K562 (cell line): Measurements from ENCODE around the gene PGPEP1. TPM values are rescaled to one million over a fixed set of nuclear protein-coding genes. Genes with fewer than 3 reads are reported as not detected.
A peak's percentile ranks its signal among the peaks of the same experiment; 100 is the strongest.

Experiments
- CTCF ChIP-seq, 3 experiments: IDR thresholded peaks in 2 of 3; conservative IDR thresholded peaks in 1 of 3; 2 replicates each; pipeline ENCODE4 v1.5.1; 2011 to 2012; ENCODE audit warnings: low read length in 3 of 3, mild to moderate bottlenecking in 3 of 3, control low read depth in 2 of 3, improper control_type of control experiment in 1 of 3, inconsistent platforms in 1 of 3, low read depth in 1 of 3, mixed read lengths in 1 of 3, moderate library complexity in 1 of 3; ENCODE audit not compliant: insufficient read depth in 2 of 3
- CXXC5 ChIP-seq: fragments of 250-450 bp; sonication (Bioruptor Pico); IDR thresholded peaks from 2 replicates; pipeline ENCODE4 v1.8.0; 2022; ENCODE audit warnings: inconsistent platforms, mild to moderate bottlenecking, moderate library complexity
- ELF2 ChIP-seq: fragments of 250-450 bp; sonication (Bioruptor Pico); IDR thresholded peaks from 2 replicates; pipeline ENCODE4 v1.5.0; 2021; ENCODE audit warnings: mild to moderate bottlenecking
- GABPA ChIP-seq: fragments of 200-800 bp; sonication (Bioruptor generic); conservative IDR thresholded peaks from 2 replicates; pipeline ENCODE4 v1.6.1; 2016; ENCODE audit warnings: low read depth, missing genetic modification characterization, missing compliant biosample characterization
- GATAD2A ChIP-seq: fragments of 450-650 bp; IDR thresholded peaks from 2 replicates; pipeline ENCODE4 v1.6.1; 2017
- GMEB1 ChIP-seq: fragments of 250-450 bp; sonication (Bioruptor Pico); IDR thresholded peaks from 2 replicates; pipeline ENCODE4 v1.4.0; 2020; ENCODE audit warnings: mild to moderate bottlenecking
- HDAC8 ChIP-seq: fragments of 450-650 bp; IDR thresholded peaks from 2 replicates; pipeline ENCODE4 v1.6.1; 2016; ENCODE audit warnings: mild to moderate bottlenecking, missing genetic modification characterization, moderate library complexity, missing compliant biosample characterization
- NR2C1 ChIP-seq, 2 experiments: fragments of 450-650 bp; IDR thresholded peaks; 2 replicates each; pipeline ENCODE4 v1.6.1; 2017; ENCODE audit warnings: mild to moderate bottlenecking in 2 of 2, antibody characterized with exemption in 1 of 2, inconsistent platforms in 1 of 2, missing compliant biosample characterization in 1 of 2, missing genetic modification characterization in 1 of 2
- RB1 ChIP-seq: fragments of 450-650 bp; IDR thresholded peaks from 2 replicates; pipeline ENCODE4 v1.6.1; 2017; ENCODE audit warnings: low read depth, mild to moderate bottlenecking
- RFX1 ChIP-seq: fragments of 450-650 bp; IDR thresholded peaks from 2 replicates; pipeline ENCODE4 v1.6.1; 2016; ENCODE audit warnings: mild to moderate bottlenecking, moderate library complexity
- TRIM28 ChIP-seq: fragments of 450-650 bp; IDR thresholded peaks from 2 replicates; pipeline ENCODE4 v1.6.1; 2017
- UBTF ChIP-seq, 2 experiments: IDR thresholded peaks; 2 replicates each; pipeline ENCODE4 v1.6.1; 2012; ENCODE audit warnings: improper control_type of control experiment in 2 of 2, low read depth in 2 of 2, low read length in 2 of 2, borderline replicate concordance in 1 of 2
- ZMIZ1 ChIP-seq, 2 experiments: fragments of 150-350 bp in 1 of 2; IDR thresholded peaks; 2 replicates each; pipeline ENCODE4 v1.6.1; 2012 to 2016; ENCODE audit warnings: low read depth in 2 of 2, low read length in 2 of 2, mild to moderate bottlenecking in 1 of 2, moderate library complexity in 1 of 2
- ZNF12 ChIP-seq: sonication (generic); formaldehyde crosslinking; IDR thresholded peaks from 2 replicates; pipeline ENCODE4 v1.4.0; 2020; ENCODE audit warnings: mild to moderate bottlenecking, missing genetic modification reagents
- ZNF311 ChIP-seq: fragments of 250-450 bp; sonication (Bioruptor Pico); IDR thresholded peaks from 2 replicates; pipeline ENCODE4 v1.4.0; 2020; ENCODE audit warnings: mild to moderate bottlenecking, moderate library complexity
- polyA plus RNA-seq, 8 experiments: library from polyadenylated mRNA; depleted of rRNA in 4 of 8; stranded (reverse) in 5 of 8; unstranded in 3 of 8; fragments of >200 nt; fragmentation: Nextera tagmentation in 2 of 8; fragmentation: Illumina TruSeq in 1 of 8; extraction: Ambion mirVana in 2 of 8; extraction: Trizol in 1 of 8; gene quantifications; 2 replicates each; pipeline versions ENCODE4 v1.2.1 to v1.2.3, GENCODE V29; 2011 to 2014; ENCODE audit warnings: inconsistent platforms in 1 of 8, missing spikeins in 1 of 8
- total RNA-seq, 7 experiments: library from RNA; depleted of rRNA in 6 of 7; stranded (reverse); fragments of >200 nt in 6 of 7; fragmentation: Illumina TruSeq in 2 of 7; extraction: Trizol in 2 of 7; gene quantifications; 2 replicates each; pipeline versions ENCODE4 v1.2.1 to v1.2.3, GENCODE V29; 2011 to 2021; ENCODE audit warnings: low replicate concordance in 1 of 7

PGPEP1 gene
- total and polyA plus RNA-seq, 9 of the 15 experiments (the other 6 are each of a cell fraction or from before 2014, with no cell fraction given): 10.0 to 69.6 (median 33.5) TPM

- no peak for TF ChIP-seq GMEB1 (CRISPR knock-in tag)
- TF ChIP-seq RFX1: no peak
- no peak for TF ChIP-seq CTCF (IDR thresholded peaks at IDR 0.05 in 2 of 3, conservative IDR thresholded peaks at IDR 0.05 in 1 of 3; ENCODE audit: insufficient read depth in 2 of 3, low read depth in 1 of 3, low read length in 3 of 3)
- 0 out of 4 replicates have a peak, but pooled peaks of 1 of the 2 experiments have one; percentile 47 for TF ChIP-seq ZMIZ1 (IDR thresholded peaks at IDR 0.05; ENCODE audit: low read depth in 2 of 2, low read length in 2 of 2)
- TF ChIP-seq CXXC5 (CRISPR knock-in tag): peak; percentile 63
- no peak for TF ChIP-seq RB1
- no peak for TF ChIP-seq NR2C1 (IDR thresholded peaks at IDR 0.05)
- 0 out of 2 replicates have a peak, but pooled peaks have one; percentile 26 for TF ChIP-seq NR2C1 (tag; IDR thresholded peaks at IDR 0.05)
- TF ChIP-seq TRIM28: no peak
- TF ChIP-seq UBTF (IDR thresholded peaks at IDR 0.05; ENCODE audit: borderline replicate concordance in 1 of 2, low read depth in 2 of 2, low read length in 2 of 2): peak in 1 of 2 experiments; percentile 52; a peak in 1 of 4 replicates
- peak; percentile 45; the same call in 1 of the 2 replicates for TF ChIP-seq ELF2 (CRISPR knock-in tag)
- TF ChIP-seq ZNF311: peak; percentile 63; the same call in 1 of the 2 replicates
- TF ChIP-seq HDAC8 (tag): peak; percentile 57; the same call in 1 of the 2 replicates
- no peak for TF ChIP-seq ZNF12 (CRISPR knock-in tag)
- TF ChIP-seq GABPA (tag): peak; percentile 77
- peak; percentile 54; the same call in 1 of the 2 replicates for TF ChIP-seq GATAD2A
Measured at GRCh38 chr19:18317961-18318800, 22.2 kb upstream of the PGPEP1 start (continued).
